CD4-positive, alpha-beta T cell treated with Interferon alpha-2 for 1 hour (primary cell): ENCODE results near the gene CRADD.
A peak's percentile ranks its signal among the peaks of the same experiment; 100 is the strongest.
"Not testable (repeated sequence)": the region's sequence is repeated elsewhere in the genome, so short reads cannot be mapped to it uniquely, and the experiment has no call there.

Experiments used
- DNase-seq, 2 donors: peaks; one replicate each; pipeline ENCODE4 v3.0.0-alpha.2; 2020 to 2022

The CRADD gene

DNA sequence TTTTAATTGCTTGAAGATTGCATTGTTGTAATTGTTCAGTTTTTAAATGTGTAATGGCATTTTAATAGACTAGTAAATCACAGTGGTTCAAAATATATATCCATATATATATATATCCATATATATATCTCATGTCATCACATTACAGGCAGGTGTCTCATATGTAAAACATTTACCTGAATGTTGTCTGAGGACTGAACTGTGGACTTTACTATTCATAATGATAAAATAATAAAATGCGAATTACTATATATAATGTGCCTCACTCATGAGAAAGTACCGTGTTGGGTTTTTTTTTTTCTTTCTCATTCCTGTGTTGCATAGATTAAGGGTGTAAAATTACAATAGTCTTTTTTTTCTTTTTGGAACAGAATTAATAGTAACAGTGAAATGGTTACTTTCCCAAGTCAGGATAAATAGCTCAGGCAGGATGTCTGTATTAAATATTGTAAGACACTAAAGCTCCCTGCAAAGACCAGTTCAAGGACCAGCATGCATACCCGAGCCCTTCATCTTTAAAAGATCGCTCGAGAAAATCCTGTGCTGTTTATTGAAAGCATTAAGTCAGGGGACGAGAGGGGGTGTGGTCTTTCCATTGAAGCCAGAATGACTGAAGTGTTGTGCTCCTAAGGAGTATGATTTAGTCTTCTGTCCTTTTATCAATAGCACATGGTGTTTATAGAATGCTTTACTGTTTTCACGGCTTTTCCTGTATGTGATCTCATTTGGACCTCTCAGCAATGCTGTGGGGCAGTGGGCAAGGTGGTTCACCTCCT lies 173.5 kb downstream of the CRADD start:
- no peak for DNase-seq

DNA sequence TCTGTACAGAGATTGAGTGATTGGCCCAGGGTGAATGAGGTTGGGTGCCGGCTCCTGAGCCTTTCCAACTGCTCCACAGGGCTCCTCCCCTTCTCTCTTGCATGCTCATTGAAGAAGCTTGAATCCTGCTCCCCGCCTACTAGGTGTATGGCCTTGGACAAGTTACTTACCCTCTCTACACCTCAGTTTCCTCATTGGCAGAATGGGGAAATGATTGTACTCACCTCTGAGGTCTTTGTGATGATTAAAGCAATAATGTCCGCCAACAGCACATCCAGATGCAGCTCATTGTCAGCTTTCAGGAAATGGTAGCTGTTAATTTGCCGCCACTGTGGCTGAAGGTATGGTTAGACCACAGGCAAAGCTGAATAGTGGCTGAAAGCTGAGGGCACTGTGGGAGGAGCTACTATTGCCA lies 174.1 kb downstream of the CRADD start:
- DNase-seq: peak; percentile 30 to 45

DNA sequence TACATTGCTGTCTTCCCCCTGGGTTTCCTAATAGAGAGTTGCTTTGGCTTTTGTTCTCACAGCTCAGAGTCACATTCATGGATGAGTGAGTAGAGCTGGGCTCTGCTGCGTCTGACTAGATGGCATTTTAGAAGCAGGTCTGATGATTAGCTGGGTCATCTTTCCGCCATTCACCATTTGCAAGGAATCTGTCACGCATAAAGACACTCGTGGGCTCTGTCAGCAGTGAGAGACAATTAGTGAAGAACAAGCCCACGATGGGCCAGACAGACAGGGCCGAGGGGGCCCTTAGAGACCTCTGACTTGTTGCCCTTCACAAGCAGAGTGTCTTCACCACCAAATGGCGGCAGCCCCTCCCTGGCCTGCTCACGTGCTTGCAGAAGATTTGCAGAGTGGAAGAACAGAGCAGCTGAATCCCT lies 175.0 kb downstream of the CRADD start:
- DNase-seq: no peak

DNA sequence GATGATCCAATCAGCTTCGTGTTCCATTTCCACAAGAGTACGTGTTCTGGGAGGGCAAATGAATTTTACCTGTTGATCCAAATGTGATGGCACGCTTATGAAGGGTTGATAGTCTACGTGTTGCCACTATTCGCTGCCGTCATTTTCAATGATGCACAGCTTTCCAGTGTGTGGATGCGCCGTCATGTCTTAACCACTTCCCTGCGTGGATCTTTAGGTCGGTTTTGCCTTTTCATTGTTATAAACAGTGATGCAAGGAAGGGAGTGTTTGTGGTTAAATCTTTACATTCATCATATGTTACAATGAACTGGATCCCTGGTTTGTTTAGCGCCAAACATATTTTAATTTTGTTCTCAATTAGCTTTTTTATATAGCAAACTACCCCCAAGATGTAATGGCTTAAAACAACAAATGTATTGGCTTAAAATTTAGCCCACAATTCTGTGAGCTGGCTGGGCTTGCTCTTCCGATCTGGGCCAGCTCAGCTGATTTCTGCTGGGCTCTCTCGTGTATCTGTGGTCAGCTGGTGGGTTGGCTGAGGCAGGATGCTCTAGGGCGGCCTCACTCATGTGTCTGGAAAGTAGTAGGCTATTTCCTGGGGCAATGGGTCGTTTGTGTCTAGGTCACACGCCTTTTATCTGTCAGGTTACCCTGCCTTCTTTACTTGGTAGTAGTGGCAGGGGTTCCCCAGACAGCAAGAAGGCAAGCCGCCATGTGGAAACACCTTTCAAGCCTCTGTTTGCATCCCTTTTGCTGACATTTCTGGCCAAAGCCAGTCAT lies 176.7 kb downstream of the CRADD start:
- DNase-seq: no peak

DNA sequence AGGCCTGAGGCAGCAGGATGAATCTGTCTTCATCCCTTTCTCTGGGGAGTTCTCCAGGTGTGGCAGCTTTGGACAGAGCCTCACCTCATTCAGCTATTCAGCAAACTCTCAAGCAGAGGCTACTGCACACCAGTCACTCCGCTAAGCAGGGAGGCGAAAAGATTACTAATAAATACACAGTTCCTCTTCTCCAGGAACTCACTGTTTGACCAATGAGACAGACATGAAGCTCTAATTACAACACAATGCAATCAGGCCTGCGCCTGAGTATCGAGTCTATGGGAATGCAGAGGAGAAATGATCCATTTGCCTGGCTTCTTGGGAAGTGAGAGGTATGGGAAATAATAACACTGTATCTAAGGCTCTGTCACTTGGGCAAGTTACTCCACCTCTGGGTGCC lies 178.1 kb downstream of the CRADD start:
- DNase-seq: no peak

DNA sequence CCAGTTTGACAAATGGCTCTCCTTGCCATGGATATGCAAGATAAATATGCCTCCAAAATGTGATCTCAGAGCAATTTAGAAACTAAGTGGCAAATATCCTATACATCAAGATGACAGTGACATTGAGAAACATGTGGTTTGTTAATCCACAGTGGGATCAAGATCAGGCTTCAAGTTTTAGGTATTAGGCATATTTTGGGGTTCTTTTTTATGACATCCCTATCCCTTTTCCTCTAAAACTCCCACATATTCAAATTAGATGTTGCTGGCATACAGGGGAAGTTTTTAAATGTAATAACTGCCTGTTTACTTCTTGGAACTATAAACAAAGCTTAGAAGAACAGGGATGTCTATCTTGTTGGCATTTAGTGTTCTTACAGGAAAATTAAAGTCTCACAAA lies 179.4 kb downstream of the CRADD start:
- DNase-seq: no peak

DNA sequence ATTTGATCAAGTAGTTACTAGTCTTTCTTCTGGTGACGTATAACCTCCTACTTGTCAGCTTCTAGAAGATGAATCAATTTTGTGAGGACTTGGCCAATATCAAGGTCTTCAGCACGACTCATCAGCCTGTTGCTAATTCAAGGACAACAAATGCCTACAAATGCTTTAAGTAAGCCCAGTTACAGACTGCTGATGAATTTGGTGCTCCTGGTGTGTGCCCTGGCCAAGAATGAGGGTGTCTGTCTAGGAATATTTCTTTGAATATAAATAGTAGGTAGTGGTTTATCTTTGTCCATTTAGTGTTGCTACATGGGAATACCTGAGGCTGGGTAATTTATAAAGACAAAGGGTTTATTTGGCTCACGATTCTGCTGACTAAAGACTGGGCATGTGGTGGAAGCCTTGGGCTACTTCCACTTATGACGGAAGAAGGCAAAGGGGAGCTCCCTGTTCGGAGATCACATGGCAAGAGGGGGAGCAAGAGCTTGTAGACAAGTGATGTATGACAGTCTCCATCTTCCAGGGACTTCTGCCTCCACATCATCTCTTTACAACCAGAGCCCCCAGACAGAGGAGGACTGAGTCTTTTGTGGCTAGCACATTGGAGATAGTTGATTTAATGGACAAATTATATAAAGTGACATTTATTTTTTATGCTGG lies 180.2 kb downstream of the CRADD start:
- DNase-seq: no peak

DNA sequence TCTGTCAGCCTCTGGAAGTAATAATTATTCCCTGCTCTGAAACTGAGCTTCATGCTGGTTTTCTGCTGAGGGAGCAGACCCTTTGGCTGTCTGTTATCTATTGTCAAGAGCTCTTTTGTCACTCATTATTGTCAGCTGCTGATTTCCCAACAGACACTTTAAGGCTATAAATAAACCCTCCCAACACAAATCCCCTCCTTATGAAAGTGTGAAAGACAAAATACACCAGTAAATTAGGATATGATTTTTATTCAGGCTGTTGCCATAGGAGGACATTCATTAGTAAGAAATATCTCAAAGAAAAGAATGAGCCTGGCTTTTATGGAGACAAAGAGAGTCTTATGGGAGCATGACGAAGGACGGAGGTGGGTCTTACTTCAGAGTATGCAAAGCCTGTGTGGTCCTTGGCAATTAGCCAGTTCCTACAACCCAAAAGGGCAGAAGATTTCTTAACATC lies 180.8 kb downstream of the CRADD start:
- DNase-seq: no peak

DNA sequence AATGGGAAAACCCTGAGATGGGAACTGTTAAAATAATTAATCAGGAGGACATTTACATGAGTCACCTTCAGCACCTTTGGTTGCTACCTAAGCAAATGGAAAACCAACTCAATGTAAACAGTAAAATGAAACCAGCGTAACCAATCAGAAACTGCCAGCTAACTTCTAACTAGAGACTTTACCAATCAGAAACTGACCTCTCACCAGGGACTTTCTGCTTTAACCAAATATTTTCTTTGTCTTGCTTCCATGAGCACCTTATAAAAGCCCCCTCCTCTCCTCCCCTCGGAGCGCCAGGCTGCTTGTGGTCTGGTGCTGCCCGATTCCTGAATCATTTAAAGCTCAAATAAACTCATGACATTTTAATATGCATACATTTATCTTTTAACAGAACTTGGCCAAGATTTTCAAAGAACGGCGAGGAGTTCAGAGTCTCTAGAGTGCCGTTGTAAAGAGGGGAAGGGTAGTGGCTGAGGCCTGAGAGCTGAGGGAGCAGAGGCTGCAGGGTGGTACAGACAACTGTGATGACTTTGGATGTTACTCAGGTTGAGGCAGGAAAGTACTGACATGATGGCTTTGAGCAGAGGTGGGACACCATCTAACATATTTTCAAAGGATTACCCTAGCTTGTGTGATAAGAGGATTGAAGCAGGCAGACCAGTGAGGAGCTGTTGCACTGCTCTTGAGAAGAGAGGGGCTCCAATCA lies 183.6 kb downstream of the CRADD start:
- no peak for DNase-seq

DNA sequence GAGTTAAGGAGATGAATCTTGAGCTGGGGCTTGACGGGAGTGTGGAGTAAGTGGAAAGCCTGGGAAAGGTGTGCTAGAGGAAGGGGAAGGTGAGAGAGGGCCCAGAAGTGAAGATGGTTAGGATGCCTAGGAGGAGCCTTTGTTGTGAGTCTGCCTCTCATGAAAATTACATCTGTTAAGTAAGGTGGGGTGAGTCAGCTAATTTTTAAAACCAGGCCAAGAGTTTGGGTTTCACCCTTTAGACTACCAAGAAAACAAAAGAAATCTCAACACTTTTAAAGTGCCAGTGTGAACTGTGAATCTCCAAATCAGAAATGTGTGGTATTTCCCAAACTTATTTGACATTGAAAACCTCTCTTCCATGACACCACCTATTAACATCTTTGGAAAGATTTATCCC lies 185.2 kb downstream of the CRADD start:
- DNase-seq: no peak

DNA sequence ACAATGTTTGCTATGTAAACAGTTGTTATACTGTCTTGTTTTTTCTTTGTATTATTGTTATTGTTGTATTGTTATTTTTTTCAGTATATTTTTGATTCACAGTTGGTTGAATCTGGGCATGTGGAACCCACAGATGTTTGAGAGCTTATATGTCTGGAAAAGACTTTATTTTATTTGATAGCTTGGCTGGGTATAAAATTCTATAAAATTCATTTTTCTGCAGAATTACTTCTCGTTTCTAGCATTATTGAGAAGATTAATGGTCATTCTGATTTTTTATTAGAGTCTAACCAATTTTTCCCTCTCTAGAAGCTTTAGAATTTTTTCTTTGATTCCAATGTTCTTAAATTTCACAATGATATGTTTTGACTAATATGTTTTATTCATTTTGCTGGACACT lies 188.6 kb downstream of the CRADD start:
- DNase-seq: no peak

DNA sequence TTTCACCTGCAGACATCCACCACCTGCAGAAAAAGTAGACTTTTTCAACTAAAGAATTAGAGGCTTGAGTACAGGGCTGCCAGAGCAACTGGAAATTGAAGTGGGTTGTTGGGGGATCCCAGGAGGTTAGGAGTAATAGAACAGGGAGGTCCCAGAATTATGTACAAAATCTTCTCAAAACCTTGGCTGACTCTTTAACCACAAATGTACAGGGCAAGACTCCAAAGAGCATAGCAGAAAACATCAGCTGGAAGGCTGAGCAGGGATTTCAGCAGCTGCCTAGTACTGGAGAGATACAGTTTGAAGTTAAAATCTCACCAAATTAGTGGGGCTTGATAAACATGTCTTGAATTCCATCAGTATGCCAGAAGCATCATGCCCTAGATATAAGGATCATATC lies 191.6 kb downstream of the CRADD start:
- no peak for DNase-seq

DNA sequence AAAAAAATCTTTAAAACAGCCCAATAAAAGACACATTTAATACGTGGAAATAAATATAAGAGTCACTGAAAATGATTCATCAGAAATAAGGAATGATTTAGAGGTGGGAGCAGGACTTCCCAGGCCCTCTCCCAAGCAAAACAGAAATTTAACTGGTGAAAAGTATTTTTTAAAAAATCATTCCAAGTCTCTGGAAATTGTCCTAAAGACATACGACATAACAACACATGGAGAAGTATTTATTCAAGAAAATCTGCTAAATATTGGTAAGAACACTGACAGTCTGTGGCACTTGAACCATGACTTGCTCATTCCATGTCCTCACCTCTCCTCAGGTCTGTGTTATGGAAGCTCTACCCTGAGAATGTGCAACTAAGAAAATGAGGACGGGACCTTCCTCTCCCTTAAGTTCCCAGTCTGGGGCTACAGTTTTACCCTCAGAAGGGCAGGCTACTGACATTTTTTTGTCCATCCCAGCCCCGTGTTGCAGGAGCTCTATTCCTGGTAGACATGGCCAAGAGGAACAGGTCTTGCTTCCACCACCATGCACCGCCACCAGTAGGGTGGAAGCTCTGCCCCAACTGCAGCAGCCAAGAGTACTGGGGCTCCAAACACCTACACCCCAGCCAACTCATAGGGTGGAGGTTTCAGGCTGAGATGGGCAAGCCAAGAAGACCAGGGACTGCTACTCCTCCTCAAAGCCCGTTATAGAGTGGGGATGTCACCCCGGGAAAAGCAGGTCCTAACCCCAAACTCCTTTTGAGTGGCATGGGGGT lies 193.0 kb downstream of the CRADD start:
- DNase-seq: no peak

DNA sequence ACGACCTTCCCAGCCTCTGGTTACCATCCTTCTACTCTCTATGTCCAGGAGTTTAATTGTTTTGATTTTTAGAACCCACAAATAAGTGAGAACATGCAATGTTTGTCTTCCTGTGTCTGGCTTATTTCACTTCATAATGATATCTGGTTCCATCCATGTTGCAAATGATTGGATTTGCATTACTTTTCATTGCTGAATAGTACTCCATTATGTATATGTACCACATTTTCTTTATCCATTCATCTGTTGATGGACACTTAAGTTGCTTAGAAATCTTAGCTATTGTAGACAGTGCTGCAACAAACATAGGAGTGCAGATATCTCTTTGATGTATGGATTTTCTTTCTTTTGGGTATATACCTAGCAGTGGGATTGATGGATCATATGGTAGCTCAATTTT lies 194.4 kb downstream of the CRADD start:
- DNase-seq: not testable (repeated sequence)

DNA sequence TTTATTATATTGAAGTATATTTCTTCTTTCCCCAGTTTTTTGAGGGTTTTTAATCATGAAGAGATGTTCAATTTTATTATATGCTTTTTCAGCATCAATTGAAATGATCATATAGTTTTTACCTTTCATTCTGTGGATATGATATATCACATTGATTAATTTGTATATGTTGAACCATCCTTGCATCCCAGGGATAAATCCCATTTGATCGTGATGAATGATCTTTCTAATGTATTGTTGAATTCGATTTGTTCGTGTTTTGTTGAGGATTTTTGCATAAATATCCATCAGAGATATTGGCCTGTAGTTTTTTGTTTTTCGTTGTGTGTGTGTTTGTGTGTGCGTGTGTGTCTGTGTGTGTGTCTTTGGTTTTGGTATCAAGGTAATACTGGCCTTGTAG lies 196.4 kb downstream of the CRADD start:
- DNase-seq: no peak

DNA sequence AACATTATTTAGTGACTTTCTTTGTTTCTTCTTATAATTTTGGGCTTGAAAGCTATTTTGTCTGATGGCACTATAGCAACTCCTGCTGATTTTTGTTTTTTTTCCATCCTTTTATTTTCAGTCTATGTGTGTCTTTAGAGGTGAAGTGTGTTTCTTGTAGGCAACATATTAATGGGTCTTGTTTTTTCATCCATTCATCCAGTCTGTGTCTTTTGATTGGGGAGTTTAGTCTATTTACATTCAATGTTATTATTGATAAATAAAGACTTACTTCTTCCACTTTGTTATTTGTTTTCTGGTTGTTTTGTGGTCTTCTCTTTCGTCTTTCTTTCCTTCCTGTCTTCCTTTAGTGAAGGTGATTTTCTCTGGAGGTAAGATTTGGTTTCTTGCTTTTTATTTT lies 198.0 kb downstream of the CRADD start:
- DNase-seq: no peak

DNA sequence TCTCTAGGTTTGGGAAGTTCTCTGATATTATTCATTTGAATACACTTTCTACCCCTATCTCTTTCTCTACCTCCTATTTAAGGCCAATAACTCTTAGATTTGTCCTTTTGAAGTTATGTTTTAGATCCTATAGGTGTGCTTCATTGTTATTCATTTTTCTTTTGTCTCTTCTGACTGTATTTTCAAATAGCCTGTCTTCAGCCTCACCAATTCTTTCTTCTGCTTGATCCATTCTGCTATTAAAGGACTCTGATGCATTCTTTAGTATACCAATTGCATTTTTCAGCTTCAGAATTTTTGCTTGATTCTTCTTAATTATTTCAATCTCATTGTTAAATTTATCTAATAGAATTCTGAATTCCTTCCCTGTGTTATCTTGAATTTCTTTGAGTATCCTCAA lies 199.2 kb downstream of the CRADD start:
- no peak for DNase-seq

DNA sequence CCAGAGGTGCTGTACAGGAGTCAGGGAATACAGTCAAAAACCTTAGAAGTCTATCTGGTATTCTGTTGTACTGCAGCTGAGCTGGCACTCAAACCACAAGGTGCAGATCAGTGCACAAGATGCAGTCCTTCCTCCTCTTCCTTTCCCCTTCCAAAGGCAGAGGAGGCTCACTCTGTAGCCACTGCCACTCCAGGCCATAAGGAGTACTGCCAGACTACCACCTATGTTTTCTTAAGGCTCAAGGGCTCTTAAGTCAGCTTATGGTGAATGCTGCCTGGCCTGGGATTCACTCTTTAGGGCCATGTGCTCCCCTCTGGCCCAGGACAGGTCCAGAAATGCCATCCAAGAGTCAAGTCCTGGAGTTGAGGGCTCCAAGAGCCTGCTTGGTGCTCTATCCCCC lies 200.3 kb downstream of the CRADD start:
- DNase-seq: no peak

DNA sequence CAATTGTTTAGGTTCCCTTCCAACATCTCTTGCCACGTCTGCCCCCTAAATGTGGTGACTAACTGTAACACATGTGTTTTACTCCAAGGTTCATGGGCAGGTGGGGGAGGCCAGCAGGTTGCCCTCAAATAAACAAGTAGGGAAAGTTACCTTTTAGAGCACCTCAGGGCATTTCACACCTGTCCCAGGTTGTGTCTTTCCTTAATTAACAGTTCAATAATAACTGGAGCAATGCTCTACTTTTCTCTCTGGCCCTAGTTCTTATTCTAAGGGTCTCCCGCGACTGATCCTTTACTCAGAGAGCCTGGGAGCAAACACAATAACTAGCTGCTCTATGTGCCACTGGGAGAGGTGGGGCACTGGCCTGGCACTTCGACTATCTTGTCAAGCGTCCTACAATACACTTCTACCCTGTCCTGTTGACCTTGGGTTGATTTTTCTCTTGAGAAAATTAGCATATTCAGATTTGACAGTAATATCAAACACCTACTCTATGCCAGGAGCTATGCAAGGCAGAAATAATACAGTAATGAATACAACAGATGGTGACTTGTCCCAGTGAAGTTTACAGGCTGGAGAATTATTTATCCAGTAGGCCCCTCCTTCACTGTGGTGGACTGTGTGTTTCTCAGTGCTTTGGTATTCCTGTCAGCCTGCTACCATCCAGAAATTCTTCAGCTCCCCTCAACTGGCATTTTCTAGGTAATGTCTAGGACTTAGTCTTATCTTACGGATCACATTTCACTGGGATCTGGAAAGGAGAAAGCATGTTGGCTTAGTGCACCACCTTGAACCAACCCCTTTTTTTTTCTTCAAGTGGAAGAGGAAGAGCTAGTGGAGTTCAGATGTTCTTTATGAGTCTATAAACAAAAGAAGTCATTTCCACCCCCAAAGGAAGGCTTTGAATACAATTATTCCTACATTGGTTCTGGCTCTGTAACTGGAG lies 202.6 kb downstream of the CRADD start:
- DNase-seq: no peak

DNA sequence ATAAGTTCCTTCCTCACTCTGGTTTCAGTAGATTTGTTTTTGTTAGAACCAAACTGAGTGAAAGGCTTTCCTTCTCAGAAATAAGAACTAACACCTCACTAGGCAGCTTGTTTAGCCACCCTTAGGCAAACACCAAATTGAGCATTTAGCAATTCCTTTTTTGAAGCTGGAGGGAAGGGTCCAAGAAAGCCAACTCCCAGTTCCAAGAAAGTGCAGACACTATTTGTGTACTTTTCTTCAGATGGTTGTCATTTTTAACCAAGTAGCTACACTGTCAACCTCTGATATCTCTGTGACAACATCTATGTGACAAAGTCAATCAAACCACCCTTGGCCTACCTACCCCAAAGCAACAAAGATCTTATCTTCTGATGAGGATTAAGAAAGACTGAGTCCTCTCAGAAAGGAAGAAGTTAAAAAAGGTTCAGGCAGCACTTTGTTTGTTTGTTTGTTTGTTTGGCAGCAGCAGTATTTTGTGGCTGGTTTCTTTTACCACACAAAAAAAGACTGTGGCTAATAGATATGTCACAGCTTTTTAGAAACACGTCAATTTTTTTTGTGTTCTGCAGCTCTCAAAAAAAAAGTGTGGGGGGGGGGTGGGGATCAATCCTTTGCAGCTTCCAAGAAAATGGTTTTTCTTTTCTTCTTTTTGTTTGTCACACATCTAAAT lies 203.8 kb downstream of the CRADD start:
- DNase-seq: peak in 1 of 2 donors; percentile 13

DNA sequence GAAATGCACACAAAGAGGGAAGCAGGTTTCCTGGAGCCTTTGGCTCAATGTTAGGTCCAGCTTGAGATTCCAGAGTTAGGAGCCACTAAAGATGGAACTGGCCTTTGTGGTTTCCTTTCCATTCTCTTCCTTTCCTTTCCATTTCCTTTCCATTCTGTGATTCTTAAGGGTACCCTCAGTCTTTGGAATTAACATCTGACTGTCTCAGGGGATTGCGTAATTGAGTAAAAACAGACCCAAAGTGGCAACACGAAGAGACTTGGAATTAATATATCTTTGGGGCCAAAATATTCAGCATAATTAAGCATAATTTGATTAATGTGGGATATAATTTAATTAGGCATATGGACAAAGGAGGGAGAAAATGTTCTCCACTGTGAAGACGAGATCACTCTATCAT lies 205.6 kb downstream of the CRADD start:
- no peak for DNase-seq
